GM10266 (cell line): ENCODE results near the gene ZNF827.

Experiments
- DNase-seq: peaks from one replicate; pipeline ENCODE4 v3.0.0; 2012; ENCODE audit errors: extremely low spot score
- TF ChIP-seq, protein P1 (sequence below): IDR thresholded peaks from 2 replicates; pipeline ENCODE4 v1.5.1; 2012; ENCODE audit warnings: mild to moderate bottlenecking, low read depth; ENCODE audit not compliant: control insufficient read depth, insufficient read depth; ENCODE audit errors: missing control alignments

The ZNF827 gene

GRCh38 chr4:145797278-145797677, 141.3 kb downstream of the ZNF827 start:
- TF ChIP-seq, protein P1, sequence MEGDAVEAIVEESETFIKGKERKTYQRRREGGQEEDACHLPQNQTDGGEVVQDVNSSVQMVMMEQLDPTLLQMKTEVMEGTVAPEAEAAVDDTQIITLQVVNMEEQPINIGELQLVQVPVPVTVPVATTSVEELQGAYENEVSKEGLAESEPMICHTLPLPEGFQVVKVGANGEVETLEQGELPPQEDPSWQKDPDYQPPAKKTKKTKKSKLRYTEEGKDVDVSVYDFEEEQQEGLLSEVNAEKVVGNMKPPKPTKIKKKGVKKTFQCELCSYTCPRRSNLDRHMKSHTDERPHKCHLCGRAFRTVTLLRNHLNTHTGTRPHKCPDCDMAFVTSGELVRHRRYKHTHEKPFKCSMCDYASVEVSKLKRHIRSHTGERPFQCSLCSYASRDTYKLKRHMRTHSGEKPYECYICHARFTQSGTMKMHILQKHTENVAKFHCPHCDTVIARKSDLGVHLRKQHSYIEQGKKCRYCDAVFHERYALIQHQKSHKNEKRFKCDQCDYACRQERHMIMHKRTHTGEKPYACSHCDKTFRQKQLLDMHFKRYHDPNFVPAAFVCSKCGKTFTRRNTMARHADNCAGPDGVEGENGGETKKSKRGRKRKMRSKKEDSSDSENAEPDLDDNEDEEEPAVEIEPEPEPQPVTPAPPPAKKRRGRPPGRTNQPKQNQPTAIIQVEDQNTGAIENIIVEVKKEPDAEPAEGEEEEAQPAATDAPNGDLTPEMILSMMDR, result no peak

DNA sequence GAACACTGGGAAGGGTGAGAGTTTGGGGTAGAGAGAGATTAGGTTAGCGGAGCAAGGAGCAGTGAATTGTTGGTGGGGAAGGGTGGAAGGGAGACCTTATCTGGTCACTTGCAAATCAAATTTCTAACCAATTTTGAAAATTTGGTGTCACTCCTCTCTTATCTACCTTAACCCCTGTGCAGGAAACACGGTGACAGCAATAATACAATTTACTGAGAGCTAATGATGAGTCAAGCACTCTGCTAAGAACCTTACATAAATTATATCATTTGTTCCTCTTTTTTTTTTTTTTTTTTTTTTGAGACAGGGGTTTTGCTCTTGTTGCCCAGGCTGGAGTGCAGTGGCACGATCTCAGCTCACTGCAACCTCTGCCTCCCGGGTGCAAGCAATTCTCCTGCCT, 142.3 kb downstream of the ZNF827 start:
- no peak for DNase-seq
- TF ChIP-seq, protein P1, result no peak

More at GRCh38 chr4:145797278-145797677, 141.3 kb downstream of the ZNF827 start:
- DNase-seq, result no peak

DNA sequence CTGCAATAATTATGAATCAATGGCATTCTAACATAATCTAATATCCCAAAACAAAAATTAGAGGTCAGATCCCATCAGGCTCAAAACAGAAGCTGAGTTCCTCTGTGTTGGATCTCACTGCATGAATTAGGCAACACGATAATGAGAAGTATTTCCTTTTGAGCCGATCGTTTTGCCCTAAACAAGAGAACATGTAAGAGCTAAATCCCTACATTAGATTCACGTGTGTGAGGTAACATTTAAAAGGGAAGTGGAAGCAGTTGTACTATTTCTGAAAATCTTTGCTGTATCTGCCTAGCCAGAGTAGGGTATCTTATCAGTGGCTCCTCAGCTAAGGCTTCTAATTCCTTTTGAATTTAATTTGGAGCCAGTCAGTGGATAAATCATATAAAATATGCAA, 143.1 kb downstream of the ZNF827 start:
- DNase-seq, result no peak
- TF ChIP-seq, protein P1, result no peak

DNA sequence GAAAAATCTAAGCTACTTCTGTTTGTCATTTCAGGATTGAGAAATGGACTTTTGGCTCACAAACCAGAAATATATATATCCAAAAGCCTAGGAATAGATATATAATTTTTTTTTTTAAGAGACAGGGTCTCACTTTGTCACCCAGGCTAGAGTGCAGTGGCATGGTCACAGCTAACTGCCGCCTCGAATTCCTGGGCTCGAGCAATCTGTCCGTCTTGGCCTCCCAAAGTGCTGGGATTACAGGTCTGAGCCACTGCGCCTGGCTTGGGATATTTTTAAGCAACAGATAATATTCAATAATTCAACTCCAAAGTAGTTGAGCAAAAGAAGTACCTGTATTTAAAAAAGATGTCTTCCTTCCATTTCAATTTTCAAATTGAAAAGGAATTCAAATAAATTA, 146.2 kb downstream of the ZNF827 start:
- no peak for DNase-seq
- TF ChIP-seq, protein P1, result no peak

GRCh38 chr4:145791988-145792387, 146.6 kb downstream of the ZNF827 start:
- TF ChIP-seq, protein P1, result no peak
- DNase-seq, result no peak

GRCh38 chr4:145788755-145789154, 149.9 kb downstream of the ZNF827 start:
- TF ChIP-seq, protein P1, result no peak
- no peak for DNase-seq

DNA sequence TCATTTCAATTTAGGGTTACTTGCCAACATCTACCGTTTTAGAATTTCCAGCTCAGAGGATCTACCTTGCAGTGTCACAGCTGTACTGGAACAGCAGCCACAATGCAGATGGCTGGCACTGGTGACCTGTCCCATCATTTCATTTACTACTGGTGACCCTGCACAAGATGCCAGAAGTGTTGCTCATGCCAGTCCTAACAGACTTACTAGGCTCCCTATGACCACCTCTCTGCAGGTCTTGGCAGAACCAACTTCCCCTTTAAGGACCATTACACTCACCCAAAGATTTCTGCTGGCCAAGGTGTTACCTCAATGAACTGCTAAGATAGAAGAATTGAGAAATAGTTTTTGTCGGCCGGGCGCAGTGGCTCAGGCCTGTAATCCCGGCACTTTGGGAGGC, 151.8 kb downstream of the ZNF827 start:
- no peak for DNase-seq
- TF ChIP-seq, protein P1, result no peak
